ENCODE measurements around the gene C11orf54.

DNA sequence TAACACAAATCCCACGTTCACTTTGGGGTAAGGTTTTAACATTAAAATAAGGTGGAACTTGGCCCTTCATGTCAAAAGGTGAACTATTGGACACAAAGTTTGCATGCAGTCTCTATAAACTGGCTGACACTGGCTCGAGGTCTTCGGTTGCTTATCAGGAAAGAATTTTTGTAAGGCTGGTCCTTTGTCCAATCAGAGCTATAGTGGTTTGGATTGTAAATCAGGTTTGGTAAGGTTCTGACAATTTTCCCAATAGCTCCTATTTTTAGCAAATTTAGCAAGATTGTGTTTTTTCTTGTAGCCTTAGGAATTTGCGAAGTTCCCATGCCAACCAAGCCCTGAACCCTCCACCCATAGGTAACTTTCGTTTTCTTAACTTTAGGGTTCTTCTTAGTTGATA, 25.0 kb downstream of the C11orf54 start:
- TF ChIP-seq, protein P1, sequence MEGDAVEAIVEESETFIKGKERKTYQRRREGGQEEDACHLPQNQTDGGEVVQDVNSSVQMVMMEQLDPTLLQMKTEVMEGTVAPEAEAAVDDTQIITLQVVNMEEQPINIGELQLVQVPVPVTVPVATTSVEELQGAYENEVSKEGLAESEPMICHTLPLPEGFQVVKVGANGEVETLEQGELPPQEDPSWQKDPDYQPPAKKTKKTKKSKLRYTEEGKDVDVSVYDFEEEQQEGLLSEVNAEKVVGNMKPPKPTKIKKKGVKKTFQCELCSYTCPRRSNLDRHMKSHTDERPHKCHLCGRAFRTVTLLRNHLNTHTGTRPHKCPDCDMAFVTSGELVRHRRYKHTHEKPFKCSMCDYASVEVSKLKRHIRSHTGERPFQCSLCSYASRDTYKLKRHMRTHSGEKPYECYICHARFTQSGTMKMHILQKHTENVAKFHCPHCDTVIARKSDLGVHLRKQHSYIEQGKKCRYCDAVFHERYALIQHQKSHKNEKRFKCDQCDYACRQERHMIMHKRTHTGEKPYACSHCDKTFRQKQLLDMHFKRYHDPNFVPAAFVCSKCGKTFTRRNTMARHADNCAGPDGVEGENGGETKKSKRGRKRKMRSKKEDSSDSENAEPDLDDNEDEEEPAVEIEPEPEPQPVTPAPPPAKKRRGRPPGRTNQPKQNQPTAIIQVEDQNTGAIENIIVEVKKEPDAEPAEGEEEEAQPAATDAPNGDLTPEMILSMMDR (IDR thresholded peaks at IDR 0.05; ENCODE audit: extremely low read depth in 1 of 2, insufficient read depth in 1 of 2, low read depth in 1 of 2, low read length in 2 of 2), result no peak
- TF ChIP-seq, protein P2, sequence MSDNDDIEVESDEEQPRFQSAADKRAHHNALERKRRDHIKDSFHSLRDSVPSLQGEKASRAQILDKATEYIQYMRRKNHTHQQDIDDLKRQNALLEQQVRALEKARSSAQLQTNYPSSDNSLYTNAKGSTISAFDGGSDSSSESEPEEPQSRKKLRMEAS (IDR thresholded peaks at IDR 0.05; ENCODE audit: insufficient read depth, insufficient read length), result no peak
